Heart left ventricle (tissue), 16 donors: ENCODE results near the gene SLC7A6. TPM values are rescaled to one million over a fixed set of nuclear protein-coding genes. Genes with fewer than 3 reads are reported as not detected.

Experiments used
- ATAC-seq, 4 donors: fragments of 200-7000 bp; cut with Tn5 transposase; one replicate each; pipeline ENCODE4 v1.9.1; 2020 to 2022; ENCODE audit warnings: moderate library complexity in 4 of 4, mild to moderate bottlenecking in 3 of 4, moderate number of reproducible peaks in 1 of 4
- DNase-seq, 5 donors: peaks; one replicate each; pipeline ENCODE4 v3.0.0-alpha.2; 2020
- H3K27ac ChIP-seq, 12 donors: fragments of 200-600 bp; sonication (generic) in 4 of 12; one replicate each; pipeline versions ENCODE4 v1.5.0 to v1.8.0; 2016 to 2022; ENCODE audit warnings: mild to moderate bottlenecking in 2 of 12
- H3K27me3 ChIP-seq, 9 donors: fragments of 200-600 bp; sonication (generic) in 2 of 9; one replicate each; pipeline versions ENCODE4 v1.5.1 to v1.8.0; 2016 to 2022; ENCODE audit warnings: mild to moderate bottlenecking in 3 of 9
- H3K36me3 ChIP-seq, 9 donors: fragments of 200-600 bp; sonication (generic) in 2 of 9; one replicate each; pipeline versions ENCODE4 v1.5.0 to v1.8.0; 2018 to 2022; ENCODE audit warnings: mild to moderate bottlenecking in 2 of 9
- H3K4me1 ChIP-seq, 12 donors: fragments of 200-600 bp; sonication (generic) in 4 of 12; one replicate each; pipeline versions ENCODE4 v1.5.0 to v1.8.0; 2016 to 2022; ENCODE audit warnings: mild to moderate bottlenecking in 3 of 12
- H3K4me3 ChIP-seq, 12 donors: fragments of 200-600 bp; sonication (generic) in 4 of 12; one replicate each; pipeline versions ENCODE4 v1.5.0 to v1.8.0; 2017 to 2022; ENCODE audit warnings: mild to moderate bottlenecking in 9 of 12, moderate library complexity in 4 of 12
- H3K9me3 ChIP-seq, 12 donors: fragments of 200-600 bp; sonication (generic) in 4 of 12; one replicate each; pipeline versions ENCODE4 v1.5.0 to v1.8.0; 2016 to 2022; ENCODE audit warnings: mild to moderate bottlenecking in 1 of 12
- POLR2A ChIP-seq, 2 donors: fragments of 450-650 bp; IDR thresholded peaks; one replicate each; pipeline ENCODE4 v1.6.1; 2017; ENCODE audit warnings: antibody characterized with exemption in 2 of 2, mild to moderate bottlenecking in 2 of 2, moderate library complexity in 2 of 2
- WGBS, 4 donors: extraction: QIAGEN DNeasy Blood & Tissue Kit in 2 of 4; methylation state at CpG; one replicate each; pipeline versions ENCODE4 v1.1.5 to v1.1.7; 2013 to 2018; 5-methylcytosine and 5-hydroxymethylcytosine counted together
- intact Hi-C, 10 donors: fragments of 100-400 bp; cut with DNase I; formaldehyde crosslinking; loops; one replicate each; pipeline versions ENCODE4 v1.11.1 to v1.14.2; 2022
- polyA plus RNA-seq, 2 donors: library from polyadenylated mRNA; stranded (reverse); fragments of 200-250 nt; gene quantifications; one replicate each; pipeline ENCODE4 v1.2.3, GENCODE V29; 2013
- total RNA-seq, 9 donors: library from RNA; depleted of rRNA in 2 of 9; stranded (reverse); fragments of >200 nt in 2 of 9; fragmentation: NEBNext Ultra II Directional in 3 of 9; extraction: Animal tissue kit (Norgen Biotek cat#: 25700) in 3 of 9; gene quantifications; one replicate each; pipeline versions ENCODE4 v1.1.0 to v1.2.4, GENCODE V29; 2016 to 2023
- TF ChIP-seq, protein P1 (sequence below), 12 donors: fragments of 200-600 bp; sonication (generic) in 4 of 12; IDR thresholded peaks; one replicate each; pipeline versions ENCODE4 v1.5.0 to v1.8.0; 2018 to 2022; ENCODE audit warnings: antibody characterized with exemption in 12 of 12, mild to moderate bottlenecking in 5 of 12
- donor health status: ischemic (EF 13 %, LVEDD 7.1; RV severe dilation, severe dysfunction).
- donor health status: healthy with polysubstance abuse.
- donor health status: DM: no; HTN: yes; CAD: no.
- donor health status: DM: no; HTN: no; CAD: no.
- donor health status: ischemic (EF 25% LVEDD 6.9; RV normal size, moderate dysfunction).
- donor health status: ischemic (EF 25% LVEDD 5.7; RV mildly dilated, moderate dysfunction).
- donor health status: healthy.
- donor health status: DM: yes; HTN: yes; CAD: no.
- donor health status: ischemic (EF 35%, LVEDD 5.7; RV mildly dilated, moderate dysfunction).
- donor health status: nonischemic (EF 11% LVEDD 7.7; RV severe dilation, severe dysfunction).
- donor health status: DM: yes; HTN: yes; CAD: no.
- donor health status: PGD.
- donor health status: ischemic (EF 29% LVEDD 5.4; RV normal size, mild dysfunction).
- donor health status: nonischemic (EF 23%, LVEDD 6.1; RV moderate dilation, normal function).

SLC7A6 gene
- total and polyA plus RNA-seq, 11 donors, result 32.7 to 76.0 (median 45.6) TPM

DNA sequence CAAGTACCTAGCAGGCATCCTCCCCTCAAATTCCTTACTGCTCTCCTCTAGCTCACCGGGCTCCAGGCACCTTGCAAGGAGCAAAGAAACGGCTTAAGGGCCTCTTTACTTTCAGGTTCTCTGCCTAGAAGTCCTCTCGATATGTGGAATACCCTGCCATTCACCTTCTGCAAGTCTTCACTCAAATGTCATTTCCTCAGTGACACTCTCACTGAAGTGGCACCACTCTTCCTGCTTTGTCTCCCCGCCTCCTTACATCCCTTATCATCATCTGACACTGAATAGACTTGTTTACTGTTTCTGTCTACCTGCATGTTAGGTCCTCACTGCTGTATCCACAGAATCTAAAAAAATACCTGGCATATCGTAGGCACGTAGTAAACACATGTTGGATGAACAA, 45.5 kb downstream of the SLC7A6 start:
- H3K27ac ChIP-seq, result peak overlapping the region in 6 of 12 donors; percentile 83 to 95 (median 86)
- TF ChIP-seq, protein P1, sequence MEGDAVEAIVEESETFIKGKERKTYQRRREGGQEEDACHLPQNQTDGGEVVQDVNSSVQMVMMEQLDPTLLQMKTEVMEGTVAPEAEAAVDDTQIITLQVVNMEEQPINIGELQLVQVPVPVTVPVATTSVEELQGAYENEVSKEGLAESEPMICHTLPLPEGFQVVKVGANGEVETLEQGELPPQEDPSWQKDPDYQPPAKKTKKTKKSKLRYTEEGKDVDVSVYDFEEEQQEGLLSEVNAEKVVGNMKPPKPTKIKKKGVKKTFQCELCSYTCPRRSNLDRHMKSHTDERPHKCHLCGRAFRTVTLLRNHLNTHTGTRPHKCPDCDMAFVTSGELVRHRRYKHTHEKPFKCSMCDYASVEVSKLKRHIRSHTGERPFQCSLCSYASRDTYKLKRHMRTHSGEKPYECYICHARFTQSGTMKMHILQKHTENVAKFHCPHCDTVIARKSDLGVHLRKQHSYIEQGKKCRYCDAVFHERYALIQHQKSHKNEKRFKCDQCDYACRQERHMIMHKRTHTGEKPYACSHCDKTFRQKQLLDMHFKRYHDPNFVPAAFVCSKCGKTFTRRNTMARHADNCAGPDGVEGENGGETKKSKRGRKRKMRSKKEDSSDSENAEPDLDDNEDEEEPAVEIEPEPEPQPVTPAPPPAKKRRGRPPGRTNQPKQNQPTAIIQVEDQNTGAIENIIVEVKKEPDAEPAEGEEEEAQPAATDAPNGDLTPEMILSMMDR (IDR thresholded peaks at IDR 0.05), result no peak
- TF ChIP-seq POLR2A (IDR thresholded peaks at IDR 0.05), result no peak
- no peaks in the 10 kb centered on the region for H3K27me3 ChIP-seq
- H3K9me3 ChIP-seq, result no peaks in the 10 kb centered on the region
- peaks cover 0 to 71% (median 52%) of the 10 kb centered on the region in 9 donors for H3K36me3 ChIP-seq
- intact Hi-C loops, result loop anchor here (1.0 to 5.0 kb wide), 4 partner anchors 45 to 62 kb away; partner anchors contain the start of genes SLC7A6 (in 9 of the 10) and PLA2G15 (in 3 of the 10)
- no peak for DNase-seq
- H3K4me3 ChIP-seq, result peak overlapping the region; percentile 69 to 98 (median 89)
- WGBS, 4 donors, result 29 to 31% (median 30%) methylated on average over 6 of the region's 6 CpGs
- ATAC-seq, result no peak
- H3K4me1 ChIP-seq, result peaks cover 6 to 37% (median 26%) of the 10 kb centered on the region in 12 donors

DNA sequence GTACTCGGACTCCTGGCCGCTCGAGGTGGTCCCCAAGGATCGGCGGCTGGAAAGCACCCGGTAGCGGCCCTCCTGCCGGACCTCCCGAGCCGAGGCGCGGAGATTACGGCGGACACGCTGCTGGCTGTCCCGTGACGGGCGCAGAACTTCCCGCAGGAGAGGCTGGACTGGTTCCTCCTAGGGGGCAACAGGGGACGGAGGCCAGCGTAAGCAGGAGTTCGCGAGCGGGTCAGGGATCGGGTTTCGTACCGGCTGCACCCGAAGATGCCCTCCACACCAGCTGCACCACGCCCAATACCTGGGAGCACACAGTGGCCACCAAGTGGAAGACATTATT, 46.1 kb downstream of the SLC7A6 start:
- Histone ChIP-seq H3K4me1 (peaks cover 6 to 37% (median 26%) of the 10 kb centered on the region in 12 donors), H3K9me3 (no peaks in the 10 kb centered on the region), H3K36me3 (peaks cover 0 to 71% (median 48%) of the 10 kb centered on the region in 9 donors), H3K4me3 (peak overlapping the region; percentile 69 to 98 (median 89)), H3K27me3 (no peaks in the 10 kb centered on the region), H3K27ac (peak overlapping the region; percentile 15 to 95 (median 83))
- 0% methylated on average over 6 to 29 of the region's 29 CpGs for WGBS, 4 donors
- ATAC-seq, result peak in 3 of 4 donors; percentile 45 to 46 (median 46)
- intact Hi-C loops, result loop anchor here (1.0 to 5.0 kb wide), 4 partner anchors 46 to 63 kb away; partner anchors contain the start of genes SLC7A6 (in 9 of the 10) and PLA2G15 (in 3 of the 10)
- no peak for TF ChIP-seq POLR2A (IDR thresholded peaks at IDR 0.05)
- TF ChIP-seq, protein P1 (IDR thresholded peaks at IDR 0.05), result no peak
- peak in 3 of 5 donors; percentile 27 to 68 (median 42) for DNase-seq

DNA sequence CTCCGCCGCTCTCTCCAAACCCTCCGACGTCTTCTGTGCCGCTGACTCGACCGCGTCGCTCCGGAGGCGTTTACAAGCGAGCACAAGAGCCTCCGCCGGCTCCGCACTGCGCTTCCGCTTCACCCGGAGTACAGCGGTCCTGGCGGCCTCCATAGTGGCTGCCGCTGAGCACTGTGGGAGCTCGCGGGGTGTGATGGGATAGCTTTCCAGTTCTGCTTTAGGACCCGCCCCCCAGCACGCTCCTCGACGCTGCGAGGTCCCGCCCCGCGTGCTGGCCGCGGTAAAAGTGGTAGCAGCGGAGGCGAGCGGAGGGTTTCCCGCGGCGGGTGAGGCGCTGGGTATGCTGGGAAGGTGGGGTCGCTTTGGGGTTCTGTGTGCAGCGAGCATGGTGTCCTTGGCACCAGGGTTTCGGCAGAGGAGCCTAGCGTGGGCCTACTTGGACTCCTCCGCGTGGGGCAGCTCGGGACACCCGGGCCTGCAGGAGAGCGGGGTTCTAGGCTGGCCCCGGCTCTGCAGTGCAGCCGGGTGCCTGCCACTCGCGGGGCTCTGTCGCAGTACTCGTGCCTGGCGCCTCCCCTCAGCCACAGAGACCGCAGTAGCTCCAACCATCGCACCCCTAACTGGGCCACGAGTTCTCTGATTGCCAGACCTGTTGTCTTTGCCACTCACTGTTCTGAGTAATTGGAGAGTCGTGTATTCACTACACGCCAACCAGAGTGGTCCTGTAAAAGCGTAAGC, 46.6 kb downstream of the SLC7A6 start, which contains the start of the genes PRMT7 and SLC7A6OS:
PRMT7 (plus strand) TSS at position 246 of the 738 bp plus-strand sequence. CDS start 4,961 bp downstream, outside the sequence.
SLC7A6OS (minus strand) TSS at position 173 of the 738 bp plus-strand sequence; CDS start at position 153, 20 bp downstream.
- peak in 1 of 2 donors; percentile 76 for TF ChIP-seq POLR2A (IDR thresholded peaks at IDR 0.05)
- TF ChIP-seq, protein P1 (IDR thresholded peaks at IDR 0.05), result peak in 7 of 12 donors; percentile 27 to 64 (median 39)
- Histone ChIP-seq H3K4me3 (peak within 1 kb of the TSS; percentile 69 to 98 (median 89)), H3K36me3 (peaks cover 0 to 71% (median 48%) of the 10 kb centered on the region in 9 donors), H3K4me1 (peaks cover 6 to 37% (median 26%) of the 10 kb centered on the region in 12 donors), H3K27ac (peak within 1 kb of the TSS; percentile 15 to 95 (median 83)), H3K9me3 (no peaks in the 10 kb centered on the region), H3K27me3 (no peaks in the 10 kb centered on the region)
- ATAC-seq (peak; percentile 100), DNase-seq (peak; percentile 91 to 94 (median 93))
- intact Hi-C loops, result loop anchor here (1.0 to 5.0 kb wide), 4 partner anchors 46 to 64 kb away; partner anchors contain the start of genes SLC7A6 (in 10 of the 10) and PLA2G15 (in 3 of the 10)
- WGBS, 4 donors, result 0% methylated on average over 27 to 62 of the region's 62 CpGs

DNA sequence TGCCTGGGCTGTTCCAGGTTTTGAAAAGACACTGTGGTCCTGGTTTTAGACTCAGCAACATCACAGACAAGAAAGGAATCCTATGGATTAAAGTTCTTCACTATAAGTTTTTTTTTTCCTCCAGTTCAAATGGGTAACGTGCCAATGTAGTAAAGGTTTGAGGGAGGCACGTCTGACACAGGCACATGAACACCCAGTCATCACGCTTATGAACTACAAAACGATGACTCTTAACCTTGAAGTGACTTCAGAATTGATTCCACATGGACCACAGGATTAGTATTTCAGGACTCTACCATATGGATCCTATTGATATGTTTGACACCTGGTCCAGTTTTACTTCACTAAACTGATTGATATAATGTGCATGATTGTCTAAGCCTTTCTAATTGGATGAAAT, 48.8 kb downstream of the SLC7A6 start:
- Histone ChIP-seq H3K9me3 (no peaks in the 10 kb centered on the region), H3K4me1 (peaks cover 6 to 37% (median 26%) of the 10 kb centered on the region in 12 donors), H3K27ac (no peak overlapping the region), H3K27me3 (no peaks in the 10 kb centered on the region), H3K36me3 (peaks cover 0 to 71% (median 44%) of the 10 kb centered on the region in 9 donors), H3K4me3 (no peak overlapping the region)
- TF ChIP-seq, protein P1 (IDR thresholded peaks at IDR 0.05), result no peak
- TF ChIP-seq POLR2A (IDR thresholded peaks at IDR 0.05), result no peak
- ATAC-seq (no peak), DNase-seq (no peak)
- intact Hi-C loops, result loop anchor here in 9 of 10 donors (5.0 kb wide), 2 partner anchors 51 to 66 kb away; partner anchors contain the start of genes SLC7A6 (in 7 of the 9) and PLA2G15 (in 3 of the 9)
- WGBS, 4 donors, result 81 to 87% (median 82%) methylated on average over 4 of the region's 4 CpGs
